Measurements from ENCODE around the gene YEATS2. TPM values are rescaled to one million over a fixed set of nuclear protein-coding genes. Genes with fewer than 3 reads are reported as not detected.
A peak's percentile ranks its signal among the peaks of the same experiment; 100 is the strongest.

YEATS2 gene
- total and polyA plus RNA-seq, 2 donors (not counting 1 experiment from before 2014, with no cell fraction given): 25.0 to 28.7 TPM

GRCh38 chr3:183766745-183767606 lies 69.4 kb downstream of the YEATS2 start:
- Histone ChIP-seq H4K20me1 (ENCODE audit: control insufficient read depth, extremely low read depth, insufficient read depth, low read length) (no peaks in the 10 kb centered on the region), H3K27me3 (ENCODE audit: control insufficient read depth, insufficient read depth, low read length) (no peaks in the 10 kb centered on the region), H3K27ac (ENCODE audit: insufficient read depth, low read length) (no peak overlapping the region), H3K4me2 (ENCODE audit: extremely low read depth, insufficient read depth, low read length) (no peak overlapping the region), H3K79me2 (ENCODE audit: control insufficient read depth, insufficient read depth, low read length) (no peaks in the 10 kb centered on the region), H3K4me1 (ENCODE audit: control insufficient read depth, extremely low read depth, insufficient read depth, low read length) (no peaks in the 10 kb centered on the region), H3K36me3 (ENCODE audit: control insufficient read depth, insufficient read depth, low read length) (peaks cover 5% of the 10 kb centered on the region), H3K9me3 (ENCODE audit: control insufficient read depth, insufficient read depth, low read depth, low read length) (no peaks in the 10 kb centered on the region), H2AFZ (ENCODE audit: low read length) (no peak overlapping the region), H3K4me3 (replicated peaks in 1 of 4; ENCODE audit: control extremely low read depth in 1 of 4, insufficient read depth in 1 of 4, low read depth in 3 of 4, low read length in 4 of 4) (no peak overlapping the region), H3K9ac (ENCODE audit: insufficient read depth, low read length) (no peak overlapping the region)
- peak; percentile 60 to 70 for DNase-seq (ENCODE audit: low read depth in 2 of 2)
- TF ChIP-seq EZH2 (IDR thresholded peaks at IDR 0.05; ENCODE audit: low read length, missing control alignments) (no peak), CTCF (conservative IDR thresholded peaks at IDR 0.05 in 1 of 2, IDR thresholded peaks at IDR 0.05 in 1 of 2; ENCODE audit: low read depth in 1 of 2, low read length in 2 of 2) (peak; percentile 71 to 85)

- TF ChIP-seq CTCF (conservative IDR thresholded peaks at IDR 0.05 in 1 of 2, IDR thresholded peaks at IDR 0.05 in 1 of 2; ENCODE audit: low read depth in 1 of 2, low read length in 2 of 2): no peak
- TF ChIP-seq EZH2 (IDR thresholded peaks at IDR 0.05; ENCODE audit: low read length, missing control alignments): no peak
- Histone ChIP-seq H3K4me3 (replicated peaks in 1 of 4; ENCODE audit: control extremely low read depth in 1 of 4, insufficient read depth in 1 of 4, low read depth in 3 of 4, low read length in 4 of 4) (no peak overlapping the region), H4K20me1 (ENCODE audit: control insufficient read depth, extremely low read depth, insufficient read depth, low read length) (no peaks in the 10 kb centered on the region), H3K27me3 (ENCODE audit: control insufficient read depth, insufficient read depth, low read length) (no peaks in the 10 kb centered on the region), H3K9ac (ENCODE audit: insufficient read depth, low read length) (no peak overlapping the region), H3K36me3 (ENCODE audit: control insufficient read depth, insufficient read depth, low read length) (peaks cover 2% of the 10 kb centered on the region), H3K27ac (ENCODE audit: insufficient read depth, low read length) (no peak overlapping the region), H3K79me2 (ENCODE audit: control insufficient read depth, insufficient read depth, low read length) (no peaks in the 10 kb centered on the region), H3K4me2 (ENCODE audit: extremely low read depth, insufficient read depth, low read length) (no peak overlapping the region), H3K9me3 (ENCODE audit: control insufficient read depth, insufficient read depth, low read depth, low read length) (no peaks in the 10 kb centered on the region), H2AFZ (ENCODE audit: low read length) (no peak overlapping the region), H3K4me1 (ENCODE audit: control insufficient read depth, extremely low read depth, insufficient read depth, low read length) (no peaks in the 10 kb centered on the region)
- DNase-seq (ENCODE audit: low read depth in 2 of 2): no peak
Observed at GRCh38 chr3:183768114-183768513, 70.5 kb downstream of the YEATS2 start.

GRCh38 chr3:183769453-183769852 lies 71.9 kb downstream of the YEATS2 start:
- Histone ChIP-seq H3K79me2 (ENCODE audit: control insufficient read depth, insufficient read depth, low read length) (no peaks in the 10 kb centered on the region), H3K36me3 (ENCODE audit: control insufficient read depth, insufficient read depth, low read length) (peaks cover 6% of the 10 kb centered on the region)
- no peak for TF ChIP-seq EZH2 (IDR thresholded peaks at IDR 0.05; ENCODE audit: low read length, missing control alignments)
- TF ChIP-seq CTCF (conservative IDR thresholded peaks at IDR 0.05 in 1 of 2, IDR thresholded peaks at IDR 0.05 in 1 of 2; ENCODE audit: low read depth in 1 of 2, low read length in 2 of 2): no peak

More at GRCh38 chr3:183769453-183769852, 71.9 kb downstream of the YEATS2 start:
- no peak overlapping the region for H3K9ac ChIP-seq (ENCODE audit: insufficient read depth, low read length)
- DNase-seq (ENCODE audit: low read depth in 2 of 2): no peak
- no peaks in the 10 kb centered on the region for H4K20me1 ChIP-seq (ENCODE audit: control insufficient read depth, extremely low read depth, insufficient read depth, low read length)
- H2AFZ ChIP-seq (ENCODE audit: low read length): no peak overlapping the region
- H3K27me3 ChIP-seq (ENCODE audit: control insufficient read depth, insufficient read depth, low read length): no peaks in the 10 kb centered on the region
- no peak overlapping the region for H3K4me2 ChIP-seq (ENCODE audit: extremely low read depth, insufficient read depth, low read length)
- no peak overlapping the region for H3K4me3 ChIP-seq (replicated peaks in 1 of 4; ENCODE audit: control extremely low read depth in 1 of 4, insufficient read depth in 1 of 4, low read depth in 3 of 4, low read length in 4 of 4)
- H3K4me1 ChIP-seq (ENCODE audit: control insufficient read depth, extremely low read depth, insufficient read depth, low read length): no peaks in the 10 kb centered on the region
- no peaks in the 10 kb centered on the region for H3K9me3 ChIP-seq (ENCODE audit: control insufficient read depth, insufficient read depth, low read depth, low read length)
- H3K27ac ChIP-seq (ENCODE audit: insufficient read depth, low read length): no peak overlapping the region
